NOMO-1 (cell line): ENCODE results near the gene EPS8L3.
"Not testable (repeated sequence)": the region's sequence is repeated elsewhere in the genome, so short reads cannot be mapped to it uniquely, and the experiment has no call there.

Source experiments
- DNase-seq, 2 experiments: peaks; one replicate each; lab custom pipeline; 2025; ENCODE audit not compliant: unreplicated experiment in 2 of 2; lab: John Stamatoyannopoulos, UW

The EPS8L3 gene

GRCh38 chr1:109781806-109782205 is 18.1 kb upstream of the EPS8L3 start:
- no peak for DNase-seq

GRCh38 chr1:109780982-109781381 is 17.3 kb upstream of the EPS8L3 start:
- DNase-seq: no peak

GRCh38 chr1:109777980-109778625 is 14.4 kb upstream of the EPS8L3 start:
- no peak for DNase-seq

GRCh38 chr1:109777436-109777835 is 13.7 kb upstream of the EPS8L3 start:
- no peak for DNase-seq

GRCh38 chr1:109776911-109777310 is 13.2 kb upstream of the EPS8L3 start:
- DNase-seq: peak; percentile 55 to 66

GRCh38 chr1:109776206-109776835 is 12.6 kb upstream of the EPS8L3 start:
- DNase-seq: no peak

- DNase-seq: no peak
Observed at GRCh38 chr1:109775398-109775797, 11.7 kb upstream of the EPS8L3 start.

GRCh38 chr1:109773900-109774485 is 10.3 kb upstream of the EPS8L3 start:
- no peak for DNase-seq

GRCh38 chr1:109773203-109773899 is 9.6 kb upstream of the EPS8L3 start:
- DNase-seq: peak; percentile 66 to 81

- no peak for DNase-seq
Observed at GRCh38 chr1:109772658-109773202, 9.0 kb upstream of the EPS8L3 start.

GRCh38 chr1:109771712-109772657 is 8.3 kb upstream of the EPS8L3 start:
- no peak for DNase-seq

- no peak for DNase-seq
Observed at GRCh38 chr1:109770331-109771095, 6.8 kb upstream of the EPS8L3 start.

GRCh38 chr1:109769330-109770078 is 5.8 kb upstream of the EPS8L3 start:
- no peak for DNase-seq

- DNase-seq: no peak
Observed at GRCh38 chr1:109768820-109769219, 5.1 kb upstream of the EPS8L3 start.

GRCh38 chr1:109768335-109768650 is 4.6 kb upstream of the EPS8L3 start:
- DNase-seq: no peak

GRCh38 chr1:109767637-109768334 is 4.1 kb upstream of the EPS8L3 start:
- DNase-seq: no peak

- DNase-seq: not testable (repeated sequence)
Observed at GRCh38 chr1:109766991-109767636, 3.4 kb upstream of the EPS8L3 start.
